Body of pancreas (tissue), 4 donors: ENCODE measurements around the gene BMP6. TPM values are rescaled to one million over a fixed set of nuclear protein-coding genes. Genes with fewer than 3 reads are reported as not detected.
A peak's percentile ranks its signal among the peaks of the same experiment; 100 is the strongest.

ENCODE experiments used
- ATAC-seq: fragments of 150-250 bp; one replicate; pipeline ENCODE4 v1.9.1; 2016
- DNase-seq, 4 donors: peaks; one replicate each; pipeline ENCODE4 v3.0.0-alpha.2; 2019
- H3K27ac ChIP-seq, 4 donors: fragments of 200-600 bp; sonication (generic); 1 replicate in 3 of 4; 2 replicates in 1 of 4; pipeline versions ENCODE4 v1.5.1 to v1.6.1; 2016 to 2019; ENCODE audit warnings: mild to moderate bottlenecking in 1 of 4, mixed read lengths in 1 of 4, moderate library complexity in 1 of 4
- H3K27me3 ChIP-seq, 2 donors: fragments of 200-600 bp; sonication (generic); one replicate each; pipeline ENCODE4 v1.6.0; 2016; ENCODE audit warnings: mild to moderate bottlenecking in 1 of 2
- H3K36me3 ChIP-seq, 2 donors: fragments of 200-600 bp; sonication (generic); replicated peaks in 1 of 2; 2 replicates each; pipeline ENCODE4 v1.5.1; 2016; ENCODE audit warnings: low read depth in 2 of 2; ENCODE audit not compliant: insufficient read depth in 1 of 2
- H3K4me1 ChIP-seq: fragments of 200-600 bp; sonication (generic); one replicate; pipeline ENCODE4 v1.6.0; 2016
- H3K4me3 ChIP-seq, 2 donors: fragments of 200-600 bp; sonication (generic); 1 replicate in 1 of 2; 2 replicates in 1 of 2; pipeline ENCODE4 v1.5.1; 2016 to 2019
- H3K9me3 ChIP-seq, 3 donors: fragments of 200-600 bp; sonication (generic); 1 replicate in 2 of 3; 2 replicates in 1 of 3; pipeline ENCODE4 v1.5.1; 2016
- CTCF ChIP-seq, 7 experiments: fragments of 450-650 bp in 4 of 7; fragments of 200-600 bp in 3 of 7; sonication (generic) in 3 of 7; IDR thresholded peaks; one replicate each; pipeline ENCODE4 v1.5.1; 2016 to 2019; ENCODE audit warnings: antibody characterized with exemption in 7 of 7
- POLR2A ChIP-seq, 3 donors: fragments of 450-650 bp; IDR thresholded peaks; one replicate each; pipeline ENCODE4 v1.6.1; 2016; ENCODE audit warnings: antibody characterized with exemption in 3 of 3, mild to moderate bottlenecking in 2 of 3
- WGBS, 2 donors: methylation state at CpG; one replicate each; pipeline ENCODE4 v1.1.5; 2017; 5-methylcytosine and 5-hydroxymethylcytosine counted together
- intact Hi-C: fragments of 100-400 bp; cut with DNase I; formaldehyde crosslinking; loops from one replicate; pipeline ENCODE4 v1.15.1; 2023
- total RNA-seq, 2 donors: library from RNA; depleted of rRNA; stranded (reverse); fragments of >200 nt; gene quantifications; one replicate each; pipeline ENCODE4 v1.1.0, GENCODE V29; 2016

Gene BMP6
- total RNA-seq, 2 donors from 2014 or later: 1.6 to 1.8 TPM

- DNase-seq (no peak), ATAC-seq (no peak)
- peaks cover 8% of the 10 kb centered on the region for H3K4me1 ChIP-seq
- no peak overlapping the region for H3K27ac ChIP-seq
- H3K4me3 ChIP-seq: no peak overlapping the region
- TF ChIP-seq CTCF (IDR thresholded peaks at IDR 0.05): no peak
- TF ChIP-seq POLR2A (IDR thresholded peaks at IDR 0.05): no peak
- H3K36me3 ChIP-seq: no peaks in the 10 kb centered on the region
- intact Hi-C loops: no loop called here
- H3K9me3 ChIP-seq: no peaks in the 10 kb centered on the region
- 67 to 74% methylated on average over 4 of the region's 4 CpGs for WGBS, 2 donors
- no peaks in the 10 kb centered on the region for H3K27me3 ChIP-seq
Observed at GRCh38 chr6:7684843-7685242, 41.1 kb upstream of the BMP6 start.

- Histone ChIP-seq H3K27ac (no peak overlapping the region), H3K4me3 (no peak overlapping the region), H3K4me1 (peaks cover 8% of the 10 kb centered on the region), H3K9me3 (no peaks in the 10 kb centered on the region), H3K27me3 (no peaks in the 10 kb centered on the region), H3K36me3 (no peaks in the 10 kb centered on the region)
- no peak for ATAC-seq
- no peak for DNase-seq
- TF ChIP-seq CTCF (IDR thresholded peaks at IDR 0.05) (no peak), POLR2A (IDR thresholded peaks at IDR 0.05) (no peak)
- intact Hi-C loops: no loop called here
- 48 to 76% methylated on average over 1 of the region's 1 CpG for WGBS, 2 donors
Observed at GRCh38 chr6:7685276-7685675, 40.6 kb upstream of the BMP6 start.

GRCh38 chr6:7687145-7688111, 38.5 kb upstream of the BMP6 start:
- intact Hi-C loops: no loop called here
- TF ChIP-seq POLR2A (IDR thresholded peaks at IDR 0.05) (no peak), CTCF (IDR thresholded peaks at IDR 0.05) (no peak)
- WGBS, 2 donors: 25 to 27% methylated on average over 8 of the region's 8 CpGs
- Histone ChIP-seq H3K9me3 (no peaks in the 10 kb centered on the region), H3K36me3 (no peaks in the 10 kb centered on the region), H3K27ac (no peak overlapping the region), H3K4me1 (peaks cover 16% of the 10 kb centered on the region), H3K4me3 (no peak overlapping the region), H3K27me3 (no peaks in the 10 kb centered on the region)
- no peak for ATAC-seq
- DNase-seq: no peak

GRCh38 chr6:7691021-7691420, 34.9 kb upstream of the BMP6 start:
- intact Hi-C loops: no loop called here
- Histone ChIP-seq H3K9me3 (no peaks in the 10 kb centered on the region), H3K36me3 (no peaks in the 10 kb centered on the region), H3K27me3 (no peaks in the 10 kb centered on the region), H3K4me3 (no peak overlapping the region), H3K4me1 (peaks cover 16% of the 10 kb centered on the region), H3K27ac (peak overlapping the region in 1 of 4 donors; percentile 32)
- DNase-seq: peak; percentile 32 to 68 (median 57)
- peak; percentile 48 for ATAC-seq
- 22 to 32% methylated on average over 2 of the region's 2 CpGs for WGBS, 2 donors
- TF ChIP-seq POLR2A (IDR thresholded peaks at IDR 0.05) (no peak), CTCF (IDR thresholded peaks at IDR 0.05) (no peak)
